Measurements from ENCODE around the gene MASP1.

Gene MASP1

DNA sequence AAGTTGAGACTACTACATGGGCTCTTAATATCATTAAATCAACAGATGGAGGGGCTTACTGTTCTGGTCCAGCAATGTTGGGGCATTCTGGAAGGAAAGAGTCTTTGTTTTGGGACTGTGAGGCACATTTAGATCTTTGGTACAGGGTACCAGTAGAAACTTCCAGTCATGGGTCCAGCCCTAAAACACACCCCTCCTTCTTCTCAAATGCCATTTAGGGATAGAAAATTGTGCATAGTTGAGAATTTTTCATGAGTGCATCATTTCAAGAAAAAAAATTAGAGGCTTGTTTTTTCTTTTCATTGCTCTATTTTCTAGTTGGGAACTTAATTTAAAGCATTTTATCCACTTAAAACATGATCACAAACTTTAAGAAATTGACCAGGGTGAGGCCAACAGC is 98.4 kb downstream of the MASP1 start:
- Histone ChIP-seq H3K27me3 (replicated peaks) (no peaks in the 10 kb centered on the region), H3K36me3 (replicated peaks) (no peaks in the 10 kb centered on the region), H3K4me3 (ENCODE audit: low read depth, low read length) (no peak overlapping the region), H3K27ac (no peak overlapping the region)
- TF ChIP-seq, protein P1, sequence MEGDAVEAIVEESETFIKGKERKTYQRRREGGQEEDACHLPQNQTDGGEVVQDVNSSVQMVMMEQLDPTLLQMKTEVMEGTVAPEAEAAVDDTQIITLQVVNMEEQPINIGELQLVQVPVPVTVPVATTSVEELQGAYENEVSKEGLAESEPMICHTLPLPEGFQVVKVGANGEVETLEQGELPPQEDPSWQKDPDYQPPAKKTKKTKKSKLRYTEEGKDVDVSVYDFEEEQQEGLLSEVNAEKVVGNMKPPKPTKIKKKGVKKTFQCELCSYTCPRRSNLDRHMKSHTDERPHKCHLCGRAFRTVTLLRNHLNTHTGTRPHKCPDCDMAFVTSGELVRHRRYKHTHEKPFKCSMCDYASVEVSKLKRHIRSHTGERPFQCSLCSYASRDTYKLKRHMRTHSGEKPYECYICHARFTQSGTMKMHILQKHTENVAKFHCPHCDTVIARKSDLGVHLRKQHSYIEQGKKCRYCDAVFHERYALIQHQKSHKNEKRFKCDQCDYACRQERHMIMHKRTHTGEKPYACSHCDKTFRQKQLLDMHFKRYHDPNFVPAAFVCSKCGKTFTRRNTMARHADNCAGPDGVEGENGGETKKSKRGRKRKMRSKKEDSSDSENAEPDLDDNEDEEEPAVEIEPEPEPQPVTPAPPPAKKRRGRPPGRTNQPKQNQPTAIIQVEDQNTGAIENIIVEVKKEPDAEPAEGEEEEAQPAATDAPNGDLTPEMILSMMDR (IDR thresholded peaks at IDR 0.05; ENCODE audit: low read depth, low read length, missing control alignments): no peak
- in situ Hi-C loops (cut with HindIII; ENCODE audit: low pct_ligation_motif_present, low sequenced_read_pairs): no loop called here
- DNase-seq: no peak

DNA sequence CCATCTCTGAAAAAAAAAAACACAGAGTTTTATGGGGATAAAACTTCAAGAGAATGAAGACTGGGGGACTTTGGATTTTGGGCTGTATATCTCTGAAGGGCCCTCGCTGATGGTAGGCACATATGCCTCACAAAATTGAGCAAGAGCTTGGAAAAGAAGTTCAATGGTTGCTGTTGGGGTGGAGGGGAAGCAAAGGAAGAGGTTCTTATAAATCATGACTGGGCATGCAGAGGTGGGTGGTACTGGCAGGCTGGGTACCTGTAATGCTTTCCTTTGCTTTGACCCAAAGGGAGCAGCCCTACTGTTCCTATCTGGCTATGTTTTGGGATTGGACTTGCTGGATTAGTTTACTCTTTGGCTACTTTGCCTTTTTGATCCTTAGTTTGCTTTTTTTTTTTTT is 100.3 kb downstream of the MASP1 start:
- TF ChIP-seq, protein P1 (IDR thresholded peaks at IDR 0.05; ENCODE audit: low read depth, low read length, missing control alignments): no peak
- H3K4me3 ChIP-seq (ENCODE audit: low read depth, low read length): no peak overlapping the region
- in situ Hi-C loops (cut with HindIII; ENCODE audit: low pct_ligation_motif_present, low sequenced_read_pairs): no loop called here
- no peaks in the 10 kb centered on the region for H3K27me3 ChIP-seq (replicated peaks)
- no peaks in the 10 kb centered on the region for H3K36me3 ChIP-seq (replicated peaks)
- no peak for DNase-seq
- H3K27ac ChIP-seq: no peak overlapping the region

DNA sequence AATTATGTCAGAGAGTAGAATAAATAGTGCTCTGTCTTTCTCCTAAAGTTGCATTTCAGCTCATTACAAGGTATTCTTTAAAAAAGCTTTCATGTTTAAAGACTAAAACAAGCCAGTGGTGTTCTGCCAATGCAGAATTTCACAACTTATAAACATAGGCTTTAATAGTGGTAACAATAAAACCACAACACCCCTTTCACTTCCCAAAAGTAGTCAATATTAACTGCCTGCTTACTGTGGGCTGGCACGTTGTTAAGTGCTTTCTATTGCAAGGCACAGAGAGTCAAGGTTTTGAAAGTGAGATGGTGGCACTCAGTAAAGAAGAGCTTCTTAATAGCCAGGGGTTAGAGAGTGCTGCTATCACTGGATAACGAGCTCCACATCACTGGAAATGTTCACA is 102.6 kb downstream of the MASP1 start:
- TF ChIP-seq, protein P1 (IDR thresholded peaks at IDR 0.05; ENCODE audit: low read depth, low read length, missing control alignments): no peak
- in situ Hi-C loops (cut with HindIII; ENCODE audit: low pct_ligation_motif_present, low sequenced_read_pairs): no loop called here

DNA sequence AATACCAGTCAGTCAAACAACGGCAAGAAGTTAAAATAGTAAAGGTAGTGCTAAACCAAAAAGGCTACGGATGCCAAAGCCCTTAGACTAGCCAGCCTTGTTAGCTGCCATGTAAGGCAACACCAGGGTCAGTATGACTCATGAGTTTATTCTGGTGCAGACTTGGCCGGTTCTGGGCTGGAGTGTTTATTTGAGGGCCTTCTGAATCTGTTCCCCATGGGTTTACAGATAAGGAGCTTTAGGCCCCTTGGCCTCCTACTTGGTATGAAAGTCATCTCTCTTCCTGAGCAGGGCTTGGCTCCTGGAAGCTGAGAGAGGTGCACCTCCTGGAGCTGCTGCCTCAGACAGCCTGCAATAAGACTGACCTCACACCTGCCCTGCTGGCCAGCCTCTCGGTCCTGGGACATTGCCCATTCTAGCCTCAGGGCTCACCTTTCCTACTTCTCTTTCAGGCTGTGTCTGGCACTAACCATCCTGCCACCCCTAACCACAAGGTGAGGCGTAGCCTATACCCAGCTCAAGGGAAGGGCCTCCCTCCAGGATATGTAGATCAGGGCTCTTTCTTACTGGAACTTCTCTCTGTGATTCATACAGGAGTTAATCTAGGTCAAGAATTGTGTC is 104.6 kb downstream of the MASP1 start:
- Histone ChIP-seq H3K4me3 (ENCODE audit: low read depth, low read length) (no peak overlapping the region), H3K27ac (peak overlapping the region; percentile 40), H3K27me3 (replicated peaks) (no peaks in the 10 kb centered on the region), H3K36me3 (replicated peaks) (no peaks in the 10 kb centered on the region)
- TF ChIP-seq, protein P1 (IDR thresholded peaks at IDR 0.05; ENCODE audit: low read depth, low read length, missing control alignments): no peak
- DNase-seq: peak; percentile 89
- in situ Hi-C loops (cut with HindIII; ENCODE audit: low pct_ligation_motif_present, low sequenced_read_pairs): no loop called here

More for the DNA sequence above, 102.6 kb downstream of the MASP1 start:
- Histone ChIP-seq H3K36me3 (replicated peaks) (no peaks in the 10 kb centered on the region), H3K4me3 (ENCODE audit: low read depth, low read length) (no peak overlapping the region), H3K27ac (no peak overlapping the region), H3K27me3 (replicated peaks) (no peaks in the 10 kb centered on the region)
- no peak for DNase-seq

DNA sequence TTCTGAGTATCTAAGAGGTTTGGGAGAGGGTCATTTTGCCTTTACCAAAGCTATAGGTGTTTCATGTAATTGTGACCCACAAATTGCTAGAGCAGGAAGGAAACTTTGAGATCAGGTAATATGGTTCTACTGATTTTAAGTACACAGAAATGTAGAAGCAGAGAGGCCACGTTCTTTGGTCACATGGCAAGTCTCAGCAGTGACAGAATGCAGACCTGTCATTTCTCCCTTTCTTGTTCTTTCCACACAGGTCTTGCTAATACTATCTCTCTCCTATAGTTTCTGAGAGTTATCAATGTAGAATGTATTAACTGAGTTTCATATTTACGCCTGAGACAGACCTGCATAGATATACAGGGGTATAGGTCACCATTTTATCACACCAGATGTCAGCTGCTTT is 105.2 kb downstream of the MASP1 start:
- TF ChIP-seq, protein P1 (IDR thresholded peaks at IDR 0.05; ENCODE audit: low read depth, low read length, missing control alignments): no peak
- in situ Hi-C loops (cut with HindIII; ENCODE audit: low pct_ligation_motif_present, low sequenced_read_pairs): no loop called here
- no peaks in the 10 kb centered on the region for H3K27me3 ChIP-seq (replicated peaks)
- H3K36me3 ChIP-seq (replicated peaks): no peaks in the 10 kb centered on the region
- no peak overlapping the region for H3K4me3 ChIP-seq (ENCODE audit: low read depth, low read length)
- no peak for DNase-seq
- H3K27ac ChIP-seq: peak overlapping the region; percentile 33

DNA sequence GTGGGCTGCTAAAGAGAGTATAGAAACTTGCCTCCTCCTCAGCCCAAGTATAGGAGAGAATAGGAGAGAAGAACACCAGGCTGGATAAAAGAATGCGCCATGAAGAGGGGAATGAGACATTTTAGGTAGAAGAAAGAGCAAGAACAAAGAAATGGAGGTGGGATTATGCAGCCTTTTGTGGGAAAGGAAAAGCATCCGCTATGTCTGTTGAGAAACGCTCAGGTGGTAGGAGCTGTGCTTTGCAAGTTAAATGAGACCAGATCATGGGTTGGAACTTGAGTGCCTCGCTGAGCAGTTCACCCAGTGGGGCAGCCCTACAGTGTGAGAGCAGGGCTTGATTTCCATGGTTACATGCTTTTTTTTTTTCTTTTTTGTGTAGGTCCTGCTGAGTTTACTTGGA is 105.8 kb downstream of the MASP1 start:
- Histone ChIP-seq H3K4me3 (ENCODE audit: low read depth, low read length) (no peak overlapping the region), H3K27ac (no peak overlapping the region), H3K36me3 (replicated peaks) (no peaks in the 10 kb centered on the region), H3K27me3 (replicated peaks) (no peaks in the 10 kb centered on the region)
- no peak for DNase-seq
- in situ Hi-C loops (cut with HindIII; ENCODE audit: low pct_ligation_motif_present, low sequenced_read_pairs): no loop called here
- TF ChIP-seq, protein P1 (IDR thresholded peaks at IDR 0.05; ENCODE audit: low read depth, low read length, missing control alignments): no peak
